ENCODE data around the gene GALNT4.

GRCh38 chr12:89493670-89494302 lies 30.8 kb downstream of the GALNT4 start:
- no peak for TF ChIP-seq CTCF (IDR thresholded peaks at IDR 0.05; ENCODE audit: low read depth, low read length, poor library complexity, severe bottlenecking)
- no peak for TF ChIP-seq EZH2phosphoT487 (IDR thresholded peaks at IDR 0.05; ENCODE audit: borderline replicate concordance, low read length)
